Omental fat pad (tissue), 4 donors: ENCODE results near the gene CSN2. TPM values are rescaled to one million over a fixed set of nuclear protein-coding genes. Genes with fewer than 3 reads are reported as not detected.
"Not testable (repeated sequence)": the region's sequence is repeated elsewhere in the genome, so short reads cannot be mapped to it uniquely, and the experiment has no call there.

Source experiments
- ATAC-seq: fragments of 150-250 bp; one replicate; pipeline ENCODE4 v1.9.1; 2016; ENCODE audit warnings: mild to moderate bottlenecking, moderate library complexity; ENCODE audit not compliant: low FRiP score
- DNase-seq: peaks from one replicate; pipeline ENCODE4 v3.0.0-alpha.2; 2019; ENCODE audit warnings: low spot score
- total RNA-seq, 4 donors: library from RNA; depleted of rRNA; stranded (reverse); fragments of >200 nt; gene quantifications; one replicate each; pipeline ENCODE4 v1.1.0, GENCODE V29; 2016
- TF ChIP-seq, protein P1 (sequence below), 3 donors: fragments of 450-650 bp; IDR thresholded peaks; one replicate each; pipeline ENCODE4 v1.5.1; 2016 to 2017; ENCODE audit warnings: antibody characterized with exemption in 3 of 3, mild to moderate bottlenecking in 3 of 3, moderate library complexity in 2 of 3

The CSN2 gene
- total RNA-seq, 4 donors from 2014 or later, result not detected

DNA sequence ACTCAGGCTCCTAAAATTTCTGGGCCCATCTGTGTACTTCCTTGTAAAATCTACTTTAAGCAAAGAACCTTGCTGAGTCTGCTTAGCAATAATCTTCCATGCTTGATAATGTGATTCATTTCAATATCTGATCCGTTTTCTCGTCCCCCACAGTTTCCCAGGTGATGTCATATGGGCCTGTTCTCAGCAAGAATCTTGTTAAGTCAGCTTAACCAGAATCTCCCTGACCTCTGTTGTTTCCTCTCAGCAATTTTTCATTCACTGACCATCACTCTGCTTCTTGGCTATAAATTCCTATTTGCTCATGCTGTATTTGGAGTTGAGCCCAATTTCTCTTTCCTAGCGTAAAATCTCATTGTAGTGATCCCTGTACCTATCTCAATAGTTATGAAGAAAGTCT is 13.9 kb downstream of the CSN2 start:
- ATAC-seq, result no peak
- TF ChIP-seq, protein P1, sequence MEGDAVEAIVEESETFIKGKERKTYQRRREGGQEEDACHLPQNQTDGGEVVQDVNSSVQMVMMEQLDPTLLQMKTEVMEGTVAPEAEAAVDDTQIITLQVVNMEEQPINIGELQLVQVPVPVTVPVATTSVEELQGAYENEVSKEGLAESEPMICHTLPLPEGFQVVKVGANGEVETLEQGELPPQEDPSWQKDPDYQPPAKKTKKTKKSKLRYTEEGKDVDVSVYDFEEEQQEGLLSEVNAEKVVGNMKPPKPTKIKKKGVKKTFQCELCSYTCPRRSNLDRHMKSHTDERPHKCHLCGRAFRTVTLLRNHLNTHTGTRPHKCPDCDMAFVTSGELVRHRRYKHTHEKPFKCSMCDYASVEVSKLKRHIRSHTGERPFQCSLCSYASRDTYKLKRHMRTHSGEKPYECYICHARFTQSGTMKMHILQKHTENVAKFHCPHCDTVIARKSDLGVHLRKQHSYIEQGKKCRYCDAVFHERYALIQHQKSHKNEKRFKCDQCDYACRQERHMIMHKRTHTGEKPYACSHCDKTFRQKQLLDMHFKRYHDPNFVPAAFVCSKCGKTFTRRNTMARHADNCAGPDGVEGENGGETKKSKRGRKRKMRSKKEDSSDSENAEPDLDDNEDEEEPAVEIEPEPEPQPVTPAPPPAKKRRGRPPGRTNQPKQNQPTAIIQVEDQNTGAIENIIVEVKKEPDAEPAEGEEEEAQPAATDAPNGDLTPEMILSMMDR (IDR thresholded peaks at IDR 0.05), result no peak
- DNase-seq, result no peak

DNA sequence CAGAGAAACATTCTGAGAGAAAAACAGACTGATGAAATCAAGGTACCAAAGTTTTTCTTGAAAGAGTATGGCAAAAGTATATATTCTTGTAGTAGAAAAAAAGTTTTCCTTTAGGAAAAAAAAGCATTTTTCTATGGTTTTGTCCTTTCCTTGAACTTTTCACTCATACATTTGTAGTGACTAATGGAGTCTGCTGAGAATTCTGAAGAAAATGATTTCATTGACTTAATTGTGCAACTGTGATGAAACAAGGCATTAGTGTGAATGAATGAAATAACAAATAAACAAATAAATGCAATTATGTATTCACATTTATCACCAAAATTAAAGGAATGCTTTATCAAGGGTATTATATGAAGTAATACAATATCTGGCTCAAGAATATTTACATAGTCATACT is 29.0 kb downstream of the CSN2 start:
- TF ChIP-seq, protein P1 (IDR thresholded peaks at IDR 0.05), result no peak
- DNase-seq (no peak), ATAC-seq (no peak)

DNA sequence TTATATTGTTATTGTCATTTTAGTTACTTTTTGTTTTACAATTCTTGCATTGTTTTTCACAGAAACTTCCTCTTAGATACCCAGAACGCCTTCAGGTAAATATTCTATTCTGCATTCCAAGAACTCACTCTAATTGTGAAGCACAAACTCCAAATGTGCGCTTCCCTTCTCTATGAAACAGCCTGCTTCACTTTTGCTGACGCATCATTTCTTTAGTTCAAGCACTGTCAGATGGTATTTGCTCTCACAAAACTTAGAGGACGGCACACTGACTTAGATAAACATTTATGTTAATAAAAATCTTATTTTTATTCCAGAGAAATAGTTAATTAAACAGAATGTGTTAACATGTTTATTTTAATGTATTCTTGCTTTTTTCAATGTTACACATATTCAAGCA is 31.4 kb downstream of the CSN2 start:
- DNase-seq (no peak), ATAC-seq (no peak)
- TF ChIP-seq, protein P1 (IDR thresholded peaks at IDR 0.05), result no peak

DNA sequence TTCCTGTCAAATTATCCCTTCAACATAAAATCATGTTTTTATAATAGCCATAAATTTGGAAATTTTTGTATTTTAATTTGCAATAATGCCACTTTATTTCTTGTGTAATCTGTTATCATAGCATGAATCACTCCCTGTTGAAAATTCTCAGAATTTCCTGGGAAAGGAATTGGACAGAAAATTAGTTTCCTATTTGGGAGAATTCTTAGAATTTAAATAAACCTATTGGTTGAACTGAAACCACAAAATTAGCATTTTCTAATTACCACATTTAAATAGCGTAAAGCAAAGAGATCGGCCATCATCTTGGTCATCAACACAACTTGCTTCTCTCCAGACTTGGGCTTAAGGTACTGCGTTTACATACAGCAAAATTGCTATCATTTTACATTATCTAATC is 34.8 kb downstream of the CSN2 start, which contains the start of gene CSN1S1:
CSN1S1 (plus strand) TSS at position 301 of the 400 bp plus-strand sequence. CDS start 1,488 bp downstream, outside the sequence.
- TF ChIP-seq, protein P1 (IDR thresholded peaks at IDR 0.05), result no peak
- ATAC-seq (no peak), DNase-seq (no peak)

DNA sequence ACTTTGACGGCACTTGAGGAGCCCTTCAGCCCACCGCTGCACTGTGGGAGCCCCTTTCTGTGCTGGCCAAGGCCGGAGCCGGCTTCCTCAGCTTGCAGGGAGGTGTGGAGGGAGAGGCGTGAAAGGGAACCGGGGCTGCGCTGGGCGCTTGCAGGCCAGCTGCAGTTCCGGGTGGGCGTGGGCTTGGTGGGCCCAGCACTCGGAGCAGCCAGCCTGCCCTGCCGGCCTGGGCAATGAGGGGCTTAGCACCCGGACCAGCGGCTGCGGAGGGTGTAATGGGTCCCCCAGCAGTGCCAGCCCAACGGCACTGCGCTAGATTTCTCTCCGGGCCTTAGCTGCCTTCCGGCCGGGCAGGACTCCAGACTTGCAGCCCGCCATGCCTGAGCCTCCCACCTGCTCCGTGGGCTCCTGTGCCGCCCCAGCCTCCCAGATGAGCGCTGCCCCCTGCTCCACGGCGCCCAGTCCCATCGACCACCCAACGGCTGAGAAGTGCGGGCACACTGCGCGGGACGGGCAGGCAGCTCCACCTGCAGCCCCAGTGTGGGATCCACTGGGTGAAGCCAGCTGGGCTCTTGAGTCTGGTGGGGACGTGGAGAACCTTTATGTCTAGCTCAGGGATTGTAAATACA is 41.6 kb downstream of the CSN2 start:
- DNase-seq, ATAC-seq: not testable (repeated sequence)

DNA sequence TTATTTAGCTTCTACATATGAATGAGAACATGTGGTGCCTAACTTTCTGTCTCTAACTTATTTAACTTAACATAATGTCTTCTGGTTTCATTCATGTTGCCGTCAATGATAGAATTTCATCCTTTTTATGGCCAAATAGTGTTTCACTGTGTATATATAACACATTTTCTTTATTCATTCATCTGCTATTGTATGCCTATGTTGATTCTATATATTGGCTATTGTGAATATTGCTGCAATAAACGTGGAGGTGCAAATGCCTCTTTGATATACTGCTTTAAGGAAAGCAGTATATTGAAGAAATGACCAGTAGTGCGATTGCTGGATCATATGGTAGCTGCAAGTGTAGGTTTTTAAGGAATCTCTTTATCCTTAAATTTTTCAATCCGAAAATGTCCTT is 44.7 kb downstream of the CSN2 start:
- ATAC-seq (no peak), DNase-seq (no peak)
- TF ChIP-seq, protein P1 (IDR thresholded peaks at IDR 0.05), result no peak

DNA sequence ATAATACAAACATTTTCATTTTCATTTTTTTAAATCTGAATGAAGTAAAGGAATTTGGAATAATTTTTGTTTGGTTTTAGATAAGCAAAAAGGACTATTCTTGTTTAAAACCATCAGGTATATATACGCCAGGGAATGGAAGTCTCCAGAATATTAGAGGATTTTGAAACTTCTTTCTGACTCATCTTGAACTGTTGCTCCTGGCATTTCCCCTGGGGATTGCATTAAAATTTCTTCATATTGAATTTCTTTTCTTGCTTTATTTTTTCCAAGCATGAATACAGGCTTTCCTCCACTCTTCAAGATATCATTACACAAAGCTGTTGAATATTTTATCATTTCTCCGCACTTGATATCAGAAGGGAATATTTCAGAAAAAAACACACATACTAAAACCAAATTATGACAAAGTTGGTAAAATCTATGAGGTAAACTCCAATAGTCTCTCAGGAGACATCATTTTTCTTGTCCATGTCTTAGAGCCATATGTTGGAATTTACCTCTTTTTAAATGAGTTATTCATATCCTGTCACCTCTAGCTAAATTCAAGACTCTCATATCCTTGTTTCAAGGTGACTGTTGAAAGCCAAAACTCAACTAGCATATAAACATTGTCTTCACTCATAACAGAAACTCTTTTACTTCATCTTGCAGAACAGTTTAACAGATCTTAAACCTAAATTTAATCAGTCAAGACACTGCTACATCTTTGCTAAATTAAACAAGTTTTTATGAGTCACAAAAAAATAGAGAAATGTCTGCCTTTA is 55.3 kb downstream of the CSN2 start:
- DNase-seq, result no peak
- TF ChIP-seq, protein P1 (IDR thresholded peaks at IDR 0.05), result no peak
- ATAC-seq, result peak; percentile 19
